ENCODE data around the gene UTP14C. TPM values are rescaled to one million over a fixed set of nuclear protein-coding genes. Genes with fewer than 3 reads are reported as not detected.

UTP14C gene, protein sequence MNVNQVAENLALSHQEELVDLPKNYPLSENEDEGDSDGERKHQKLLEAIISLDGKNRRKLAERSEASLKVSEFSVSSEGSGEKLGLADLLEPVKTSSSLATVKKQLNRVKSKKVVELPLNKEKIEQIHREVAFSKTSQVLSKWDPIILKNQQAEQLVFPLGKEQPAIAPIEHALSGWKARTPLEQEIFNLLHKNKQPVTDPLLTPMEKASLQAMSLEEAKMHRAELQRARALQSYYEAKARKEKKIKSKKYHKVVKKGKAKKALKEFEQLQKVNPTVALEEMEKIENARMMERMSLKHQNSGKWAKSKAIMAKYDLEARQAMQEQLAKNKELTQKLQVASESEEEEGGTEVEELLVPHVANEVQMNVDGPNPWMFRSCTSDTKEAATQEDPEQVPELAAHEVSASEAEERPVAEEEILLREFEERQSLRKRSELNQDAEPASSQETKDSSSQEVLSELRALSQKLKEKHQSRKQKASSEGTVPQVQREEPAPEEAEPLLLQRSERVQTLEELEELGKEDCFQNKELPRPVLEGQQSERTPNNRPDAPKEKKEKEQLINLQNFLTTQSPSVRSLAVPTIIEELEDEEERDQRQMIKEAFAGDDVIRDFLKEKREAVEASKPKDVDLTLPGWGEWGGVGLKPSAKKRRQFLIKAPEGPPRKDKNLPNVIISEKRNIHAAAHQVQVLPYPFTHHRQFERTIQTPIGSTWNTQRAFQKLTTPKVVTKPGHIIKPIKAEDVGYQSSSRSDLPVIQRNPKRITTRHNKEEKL
- 11.2 TPM for total RNA-seq (2021; ENCODE audit: unreplicated experiment)
- polyA plus RNA-seq (2012; ENCODE audit: insufficient read length), result 5.2 TPM
- Bru-seq, nascent RNA, result percentile 72 among the genes with signal in this experiment
- percentile 96 among the genes with signal in this experiment for BruChase-seq, experiment 1, labeled RNA remaining after a 2-hour chase
- BruChase-seq, experiment 2, labeled RNA remaining after a 6-hour chase, result percentile 97 among the genes with signal in this experiment
- long read RNA-seq, partial matches to known transcripts, result 0 of 4 reads
- long read RNA-seq, other reads (novel, unspliced or antisense), result 4 of 4 reads

GRCh38 chr13:52024481-52024880 lies at the start of gene UTP14C:
TSS of gene UTP14C (plus strand) at chr13:52024691. CDS start at chr13:52028805, 4,114 bp downstream.
- in situ Hi-C loops (cut with HindIII; ENCODE audit: low pct_unique_long_range_greater_than_20kb, low sequenced_read_pairs) (no loop called here), intact Hi-C loops (cut with micrococcal nuclease; ENCODE audit: unreplicated experiment) (no loop called here)
- DNase-seq (ENCODE audit: low read depth, low spot score) (no peak), ATAC-seq (no peak)
- TF ChIP-seq SIN3A (IDR thresholded peaks at IDR 0.05; ENCODE audit: borderline replicate concordance, insufficient read depth, low read depth, low read length), result no peak
- TF ChIP-seq POLR2AphosphoS5 (IDR thresholded peaks at IDR 0.05; ENCODE audit: low read depth, low read length), result no peak
- TF ChIP-seq, protein P1, sequence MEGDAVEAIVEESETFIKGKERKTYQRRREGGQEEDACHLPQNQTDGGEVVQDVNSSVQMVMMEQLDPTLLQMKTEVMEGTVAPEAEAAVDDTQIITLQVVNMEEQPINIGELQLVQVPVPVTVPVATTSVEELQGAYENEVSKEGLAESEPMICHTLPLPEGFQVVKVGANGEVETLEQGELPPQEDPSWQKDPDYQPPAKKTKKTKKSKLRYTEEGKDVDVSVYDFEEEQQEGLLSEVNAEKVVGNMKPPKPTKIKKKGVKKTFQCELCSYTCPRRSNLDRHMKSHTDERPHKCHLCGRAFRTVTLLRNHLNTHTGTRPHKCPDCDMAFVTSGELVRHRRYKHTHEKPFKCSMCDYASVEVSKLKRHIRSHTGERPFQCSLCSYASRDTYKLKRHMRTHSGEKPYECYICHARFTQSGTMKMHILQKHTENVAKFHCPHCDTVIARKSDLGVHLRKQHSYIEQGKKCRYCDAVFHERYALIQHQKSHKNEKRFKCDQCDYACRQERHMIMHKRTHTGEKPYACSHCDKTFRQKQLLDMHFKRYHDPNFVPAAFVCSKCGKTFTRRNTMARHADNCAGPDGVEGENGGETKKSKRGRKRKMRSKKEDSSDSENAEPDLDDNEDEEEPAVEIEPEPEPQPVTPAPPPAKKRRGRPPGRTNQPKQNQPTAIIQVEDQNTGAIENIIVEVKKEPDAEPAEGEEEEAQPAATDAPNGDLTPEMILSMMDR (IDR thresholded peaks at IDR 0.05), result no peak
- Histone ChIP-seq H3K9me3 (ENCODE audit: control insufficient read depth, insufficient read depth, low read depth, low read length) (no peaks in the 10 kb centered on the region), H3K36me3 (ENCODE audit: control insufficient read depth, insufficient read depth, low read length) (peaks cover 3% of the 10 kb centered on the region), H3K4me3 (ENCODE audit: low read depth in 2 of 2, low read length in 2 of 2) (no peak within 1 kb of the TSS), H3K4me1 (ENCODE audit: control insufficient read depth, insufficient read depth, low read length) (no peaks in the 10 kb centered on the region), H3K27ac (ENCODE audit: low read length) (no peak within 1 kb of the TSS), H3K27me3 (ENCODE audit: control insufficient read depth, insufficient read depth, low read length) (no peaks in the 10 kb centered on the region)
- BruUV-seq (replicated peaks), result no TSS peak
- ChIA-PET CTCF (no interaction called here), POLR2A (no interaction called here)

DNA sequence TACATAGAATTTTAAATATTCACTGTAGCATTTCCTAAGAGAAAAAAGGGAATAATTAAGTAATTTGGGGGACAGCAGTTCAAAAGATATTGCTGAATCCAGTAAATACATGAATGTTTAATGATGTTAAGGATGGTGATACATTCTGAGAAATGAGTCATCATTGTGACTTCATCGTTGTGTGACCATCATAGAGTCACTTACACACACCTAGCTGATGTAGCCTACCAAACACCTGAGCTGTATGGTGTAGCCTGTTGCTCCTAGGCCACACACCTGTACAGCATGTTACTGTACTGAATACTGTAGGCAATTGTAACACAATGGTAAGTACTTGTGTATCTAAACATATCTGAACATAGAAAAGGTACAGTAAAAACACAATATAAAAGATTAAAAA lies 48.1 kb upstream of the UTP14C start:
- POLR2A ChIA-PET, result no interaction called here
- no peak for ATAC-seq
- TF ChIP-seq REST (IDR thresholded peaks at IDR 0.05; ENCODE audit: insufficient read depth in 1 of 2, low read depth in 2 of 2, low read length in 1 of 2) (no peak), SIN3A (IDR thresholded peaks at IDR 0.05; ENCODE audit: borderline replicate concordance, insufficient read depth, low read depth, low read length) (no peak), TCF7L2 (IDR thresholded peaks at IDR 0.05; ENCODE audit: low read depth, low read length) (no peak), POLR2AphosphoS5 (IDR thresholded peaks at IDR 0.05; ENCODE audit: low read depth, low read length) (no peak)
- TF ChIP-seq, protein P1 (IDR thresholded peaks at IDR 0.05), result no peak

More for the DNA sequence above, 48.1 kb upstream of the UTP14C start:
- CTCF ChIA-PET, result no interaction called here
- no peak for DNase-seq (ENCODE audit: low read depth, low spot score)
- no peaks in the 10 kb centered on the region for H3K27me3 ChIP-seq (ENCODE audit: control insufficient read depth, insufficient read depth, low read length)
- no peaks in the 10 kb centered on the region for H3K36me3 ChIP-seq (ENCODE audit: control insufficient read depth, insufficient read depth, low read length)
- intact Hi-C loops (cut with micrococcal nuclease; ENCODE audit: unreplicated experiment) (no loop called here), in situ Hi-C loops (cut with HindIII; ENCODE audit: low pct_unique_long_range_greater_than_20kb, low sequenced_read_pairs) (no loop called here)
- H3K4me1 ChIP-seq (ENCODE audit: control insufficient read depth, insufficient read depth, low read length), result peaks cover 5% of the 10 kb centered on the region
- no TSS peak for BruUV-seq (replicated peaks)
- H3K27ac ChIP-seq (ENCODE audit: low read length), result no peak overlapping the region
- no peak overlapping the region for H3K4me3 ChIP-seq (ENCODE audit: low read depth in 2 of 2, low read length in 2 of 2)
- H3K9me3 ChIP-seq (ENCODE audit: control insufficient read depth, insufficient read depth, low read depth, low read length), result no peaks in the 10 kb centered on the region

Measured in Panc1 (cell line).